ENCODE measurements around the gene LSAMP. TPM values are rescaled to one million over a fixed set of nuclear protein-coding genes. Genes with fewer than 3 reads are reported as not detected.

The LSAMP gene
- total RNA-seq, 1 experiment from 2014 or later: not detected

GRCh38 chr3:116298151-116298550 lies 147.1 kb downstream of the LSAMP start:
- DNase-seq (ENCODE audit: low spot score): no peak

DNA sequence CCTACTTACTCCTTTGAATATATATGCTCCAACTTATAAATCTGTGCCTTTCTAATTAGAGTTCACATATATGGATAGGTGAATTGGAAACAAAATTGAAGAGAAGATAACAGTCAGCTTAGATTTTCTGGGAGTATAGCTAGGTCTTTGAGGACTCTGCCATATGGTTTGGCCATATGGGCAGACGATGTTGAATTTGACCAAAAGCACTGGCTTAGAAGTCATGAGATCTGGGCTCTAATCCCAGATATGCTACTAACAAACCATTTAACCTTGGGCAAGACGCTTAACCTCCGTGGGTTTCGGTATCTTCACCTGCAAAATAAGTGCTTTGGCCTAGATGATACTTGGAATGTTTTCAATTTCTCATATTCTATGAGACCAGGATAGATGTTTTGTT lies 154.1 kb downstream of the LSAMP start:
- DNase-seq (ENCODE audit: low spot score): no peak

DNA sequence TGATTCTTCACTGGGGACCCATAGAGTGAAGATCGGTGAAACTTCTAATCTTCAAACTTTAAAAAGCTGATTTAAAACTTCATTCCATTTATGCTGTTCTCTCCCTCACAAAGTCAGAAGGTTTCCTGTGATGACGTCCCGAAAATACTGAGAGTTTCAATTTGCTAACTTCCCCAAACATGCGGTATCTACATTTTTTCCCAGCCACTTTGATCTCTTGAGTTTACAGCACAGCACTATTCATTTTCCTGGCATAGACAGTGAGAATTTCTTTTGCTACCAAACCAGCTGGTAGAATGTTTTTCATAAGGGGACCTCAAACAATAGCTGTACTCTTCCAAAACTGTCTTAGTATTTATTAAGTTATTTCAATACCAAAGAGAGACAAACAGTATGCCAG lies 156.8 kb downstream of the LSAMP start:
- DNase-seq (ENCODE audit: low spot score): no peak

DNA sequence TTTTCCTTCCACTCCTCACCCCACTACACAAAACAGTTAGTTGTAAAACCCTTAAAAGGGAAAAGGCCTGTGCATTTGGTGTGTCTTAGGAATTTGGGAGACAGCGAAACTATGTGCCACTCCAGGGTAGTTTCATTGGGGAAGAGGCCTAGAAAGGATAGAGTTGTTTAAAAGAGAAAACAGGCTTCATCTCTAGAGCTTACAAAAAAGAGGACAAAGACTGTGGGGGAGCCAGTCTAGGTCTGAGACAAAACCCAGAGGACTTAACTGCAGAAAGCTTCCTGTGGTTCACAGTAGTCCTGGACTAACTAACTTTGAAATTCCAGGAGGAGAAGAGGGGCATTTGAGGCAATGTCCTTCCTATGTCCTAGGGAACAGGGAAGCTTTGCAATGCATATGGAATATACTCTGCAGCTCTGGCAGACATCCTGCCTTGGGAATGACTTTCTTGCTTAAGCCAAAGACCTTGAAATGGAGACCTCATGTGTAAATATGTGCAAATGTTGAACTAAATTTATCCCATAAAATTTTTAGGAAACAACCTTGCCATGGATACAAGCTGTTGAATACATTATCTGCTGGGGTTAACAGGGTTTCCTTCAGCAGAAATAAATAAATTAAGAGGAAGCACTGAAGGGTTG lies 159.4 kb downstream of the LSAMP start:
- no peak for DNase-seq (ENCODE audit: low spot score)

GRCh38 chr3:116281313-116282143 lies 163.8 kb downstream of the LSAMP start:
- no peak for DNase-seq (ENCODE audit: low spot score)

- no peak for DNase-seq (ENCODE audit: low spot score)
Observed at GRCh38 chr3:116280130-116280740, 165.1 kb downstream of the LSAMP start.

- no peak for DNase-seq (ENCODE audit: low spot score)
Observed at GRCh38 chr3:116276675-116277074, 168.6 kb downstream of the LSAMP start.

DNA sequence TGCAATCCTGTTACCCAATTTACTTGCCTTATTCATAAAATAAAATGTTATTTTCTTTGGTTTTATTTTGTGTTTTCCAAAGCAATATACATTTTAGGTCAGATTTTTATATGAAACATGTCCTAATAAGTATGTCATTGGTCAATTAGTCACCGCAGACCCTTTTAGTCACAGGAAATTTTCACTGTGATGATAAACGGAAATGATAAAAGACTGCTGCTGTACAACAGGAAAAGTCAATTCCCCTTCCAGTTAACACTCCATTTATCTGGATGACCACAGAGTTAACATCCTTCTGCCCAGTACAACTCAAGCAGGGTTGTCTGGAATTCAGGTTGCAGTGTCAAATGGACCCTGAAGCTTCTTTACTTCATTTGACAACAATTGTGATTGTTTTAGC lies 175.2 kb downstream of the LSAMP start:
- no peak for DNase-seq (ENCODE audit: low spot score)

DNA sequence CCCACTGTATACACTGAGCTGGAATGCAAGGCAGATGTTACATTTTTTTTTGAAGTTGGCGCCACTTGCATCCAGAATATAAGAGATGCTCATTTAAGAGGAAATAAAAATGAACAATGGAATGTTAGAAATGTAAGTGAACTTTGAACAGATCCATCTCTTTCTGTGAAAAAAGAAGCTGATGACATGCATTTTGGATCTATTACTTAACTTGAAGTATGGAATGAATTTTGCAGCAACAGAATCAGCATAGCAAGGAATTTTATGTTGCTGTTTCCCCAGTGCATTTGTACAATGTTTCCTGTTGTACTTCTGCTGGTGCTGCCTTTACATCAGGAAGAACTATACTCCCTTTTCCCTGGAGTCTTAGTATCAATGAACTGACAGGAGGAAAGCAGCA lies 178.2 kb downstream of the LSAMP start:
- no peak for DNase-seq (ENCODE audit: low spot score)

DNA sequence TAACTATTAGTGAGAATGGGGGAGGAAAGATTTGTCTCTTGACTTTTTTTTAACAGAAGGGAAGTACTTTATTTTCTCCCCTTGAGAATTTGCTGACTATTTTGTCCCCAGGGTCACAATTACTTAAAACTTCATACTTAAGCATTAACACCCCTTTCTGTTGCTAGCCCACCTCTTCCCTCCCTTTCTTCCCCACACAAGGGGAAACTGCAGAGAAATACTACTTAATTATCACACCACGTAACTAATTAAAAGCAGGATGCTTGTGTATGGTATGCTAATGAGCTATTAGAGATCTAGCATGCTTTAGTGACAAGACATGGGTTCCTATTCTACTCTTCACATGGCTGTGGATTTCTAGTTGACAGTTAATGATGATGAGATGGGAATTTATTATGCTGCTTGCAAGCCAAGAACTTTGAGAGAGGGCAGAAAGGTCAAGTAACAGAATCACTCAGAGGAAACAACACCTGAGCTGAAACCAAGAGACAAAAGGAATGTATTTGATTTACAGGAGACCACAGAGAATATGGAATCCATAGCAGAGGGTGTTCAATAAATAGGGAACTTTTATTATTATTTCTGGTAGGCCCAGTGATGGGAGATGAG lies 179.2 kb downstream of the LSAMP start:
- DNase-seq (ENCODE audit: low spot score): no peak

- DNase-seq (ENCODE audit: low spot score): no peak
Observed at GRCh38 chr3:116265320-116265695, 180.0 kb downstream of the LSAMP start.

- DNase-seq (ENCODE audit: low spot score): no peak
Observed at GRCh38 chr3:116264546-116265319, 180.6 kb downstream of the LSAMP start.

DNA sequence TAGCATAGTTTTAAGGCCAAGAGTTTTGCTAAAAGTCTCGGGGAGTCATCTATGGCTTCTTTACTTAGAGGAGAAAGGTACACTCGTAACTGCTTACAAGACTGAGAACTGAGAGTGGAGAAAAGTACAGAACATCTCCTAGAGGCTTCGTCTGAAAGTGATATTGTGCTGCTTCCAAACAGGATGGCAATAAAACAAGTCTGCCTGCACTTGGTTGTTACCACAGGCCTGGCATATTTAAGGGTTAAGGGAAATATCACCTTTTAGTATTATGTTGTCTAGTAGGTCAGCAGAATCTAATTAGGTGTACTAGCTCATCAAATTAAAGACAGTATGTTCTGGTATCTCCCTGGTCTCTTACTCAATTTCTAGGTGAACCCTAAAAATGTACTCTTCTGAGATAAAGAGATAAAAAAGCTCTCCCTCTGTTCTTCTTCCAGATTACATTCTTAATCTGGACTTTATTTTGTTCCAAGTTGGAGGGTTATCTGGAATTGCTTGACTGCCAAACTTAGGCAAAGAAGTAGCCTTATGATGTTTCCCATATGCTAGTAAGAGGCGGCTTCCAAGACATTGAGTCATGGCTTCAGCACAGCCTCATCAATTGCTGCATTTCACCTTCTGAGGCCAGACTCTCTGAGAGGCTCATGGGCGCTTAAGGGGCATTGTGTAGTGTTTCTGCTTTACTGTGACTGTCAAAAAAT lies 181.3 kb downstream of the LSAMP start:
- no peak for DNase-seq (ENCODE audit: low spot score)

- no peak for DNase-seq (ENCODE audit: low spot score)
Observed at GRCh38 chr3:116260491-116260890, 184.8 kb downstream of the LSAMP start.

DNA sequence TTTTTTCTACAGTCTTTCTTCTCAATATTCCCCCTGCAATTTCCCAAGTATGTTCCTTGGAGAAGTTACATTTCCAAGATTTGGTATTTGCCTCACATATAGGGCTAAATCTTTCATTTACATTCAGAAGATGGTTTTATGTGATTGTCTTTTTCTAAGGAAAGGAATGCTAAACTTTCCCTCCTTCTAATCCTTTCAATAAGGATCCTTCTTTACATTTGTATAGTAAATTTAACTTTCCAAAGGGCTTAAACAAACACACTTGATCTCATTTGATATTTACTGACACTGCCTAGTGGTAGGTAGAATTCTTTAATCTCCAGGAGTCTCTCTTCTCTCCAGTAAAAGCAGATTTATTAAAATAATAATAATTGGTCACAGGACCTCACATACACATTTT lies 185.3 kb downstream of the LSAMP start:
- no peak for DNase-seq (ENCODE audit: low spot score)

DNA sequence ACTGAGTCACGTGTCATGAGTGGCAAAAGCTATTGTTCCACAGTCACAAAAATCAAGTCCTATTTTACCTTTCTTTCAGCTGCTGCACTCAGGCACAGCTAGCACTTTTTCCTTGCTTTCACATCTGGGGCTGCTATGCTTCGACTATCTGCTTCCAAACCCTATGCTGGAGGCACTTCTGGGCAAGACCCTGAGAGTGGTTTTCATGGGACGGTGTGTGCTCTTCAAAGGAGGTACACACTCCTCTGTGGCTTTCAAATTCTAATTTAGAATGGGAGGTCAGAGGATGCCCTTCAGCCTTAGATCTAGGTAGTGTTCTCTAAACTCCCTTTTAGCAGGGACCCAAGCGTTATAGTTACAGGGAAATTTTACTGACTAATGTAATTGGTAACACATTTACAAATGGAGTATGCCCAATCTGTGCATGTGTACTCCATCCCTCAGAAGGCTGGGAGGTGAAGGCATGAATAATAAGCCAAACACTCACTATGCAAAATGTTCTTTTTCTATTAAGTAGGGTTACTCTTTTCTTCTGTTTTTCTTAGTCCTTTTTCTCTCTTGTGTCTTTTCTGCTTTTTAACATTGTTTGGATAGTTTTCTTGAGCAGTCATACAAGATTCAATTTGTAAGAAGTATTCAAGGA lies 188.3 kb downstream of the LSAMP start:
- no peak for DNase-seq (ENCODE audit: low spot score)

GRCh38 chr3:116254541-116254940 lies 190.7 kb downstream of the LSAMP start:
- no peak for DNase-seq (ENCODE audit: low spot score)

DNA sequence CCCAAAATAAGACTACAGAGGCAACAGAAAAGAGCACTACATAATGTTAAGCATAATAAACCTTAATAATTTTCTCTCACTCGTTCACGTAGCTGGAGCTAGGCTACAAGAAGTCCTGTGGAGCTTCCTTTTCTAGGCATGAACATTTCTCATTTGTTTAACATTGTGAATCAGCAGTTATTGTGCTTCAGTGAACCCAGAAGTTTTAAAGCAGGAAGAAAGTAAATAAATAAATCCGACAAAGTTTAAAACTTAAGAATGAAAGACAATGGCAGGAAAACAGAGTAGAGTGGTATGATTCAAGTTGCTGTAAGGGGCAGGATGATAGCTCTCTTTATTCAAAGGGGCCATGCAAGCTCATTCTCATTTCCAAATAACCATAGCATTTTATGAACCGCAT lies 191.8 kb downstream of the LSAMP start:
- DNase-seq (ENCODE audit: low spot score): no peak

DNA sequence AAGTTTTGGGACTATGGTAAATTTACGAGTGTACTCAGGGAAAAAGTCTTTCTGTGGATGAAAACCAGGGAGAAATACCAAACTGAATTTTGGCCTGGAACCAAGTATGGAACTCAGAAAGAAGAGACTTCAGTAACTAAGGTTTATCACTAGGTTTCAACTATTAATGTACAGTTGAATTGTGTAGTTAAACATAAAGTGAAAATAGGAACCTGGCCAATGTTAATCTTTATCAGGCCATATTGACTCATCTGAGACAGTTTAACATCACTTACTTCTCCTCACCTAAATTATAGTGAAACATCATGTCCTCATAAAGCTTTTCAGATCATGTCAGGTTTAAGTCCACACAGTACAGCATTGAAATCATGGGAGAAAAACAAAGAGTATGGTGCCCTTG lies 197.7 kb downstream of the LSAMP start:
- DNase-seq (ENCODE audit: low spot score): no peak

GRCh38 chr3:116246406-116246980 lies 198.8 kb downstream of the LSAMP start:
- no peak for DNase-seq (ENCODE audit: low spot score)
